ENCODE measurements around the gene RNF133. TPM values are rescaled to one million over a fixed set of nuclear protein-coding genes. Genes with fewer than 3 reads are reported as not detected.

RNF133 gene
- total and polyA plus RNA-seq, 10 of the 15 experiments (the other 5 are each of a cell fraction or from before 2014, with no cell fraction given): 0.05 TPM; not detected in 9

GRCh38 chr7:122689346-122690109 is 9.4 kb downstream of the RNF133 start:
- Histone ChIP-seq H3K27ac (ENCODE audit: control insufficient read depth, insufficient read depth) (no peak overlapping the region), H3K4me3 (no peak overlapping the region), H4K20me1 (ENCODE audit: control insufficient read depth, insufficient read depth) (no peaks in the 10 kb centered on the region), H3K4me2 (ENCODE audit: control insufficient read depth, insufficient read depth) (no peak overlapping the region), H3K4me1 (ENCODE audit: control insufficient read depth, insufficient read depth, low read length) (no peaks in the 10 kb centered on the region), H3K27me3 (replicated peaks in 1 of 2; ENCODE audit: control insufficient read depth in 2 of 2, insufficient read depth in 2 of 2, low read length in 1 of 2) (no peaks in the 10 kb centered on the region), H3K79me2 (ENCODE audit: control insufficient read depth, insufficient read depth, low read length) (no peaks in the 10 kb centered on the region), H3K9me3 (replicated peaks; ENCODE audit: control insufficient read depth, insufficient read depth, low read length) (no peaks in the 10 kb centered on the region), H2AFZ (ENCODE audit: control insufficient read depth, low read depth, low read length) (no peak overlapping the region), H3K36me3 (ENCODE audit: control insufficient read depth in 2 of 2, insufficient read depth in 2 of 2, low read length in 1 of 2) (no peaks in the 10 kb centered on the region), H3K9ac (ENCODE audit: control insufficient read depth, insufficient read depth, low read length) (no peak overlapping the region)
- ChIA-PET CTCF (interaction anchor here (0.5 to 3.3 kb wide), 14 partner anchors 10 to 720 kb away, joined by 3 to 16 read pairs (median 4); no protein-coding TSS in a partner anchor), RAD21 (ENCODE audit: unreplicated experiment) (interaction anchor here (0.7 to 1.6 kb wide), 7 partner anchors 10 to 678 kb away, joined by 3 to 4 read pairs (median 3); partner anchors contain the start of gene RNF133), SMC1A (ENCODE audit: uncharacterized antibody, unreplicated experiment) (interaction anchor here (0.6 to 4.7 kb wide), 12 partner anchors 20 to 680 kb away, joined by 3 to 17 read pairs (median 3); no protein-coding TSS in a partner anchor), POLR2A (no interaction called here)
- DNase-seq (ENCODE audit: low read depth, low spot score): no peak
- BruUV-seq (replicated peaks): no TSS peak
- FAIRE-seq: no peak
- 56% methylated on average over 13 of the region's 13 CpGs for WGBS (ENCODE audit: insufficient coverage, insufficient replicate concordance, low lambda C conversion rate, missing lambda C conversion rate)
- in situ Hi-C loops (cut with MboI) (no loop called here), intact Hi-C loops (cut with micrococcal nuclease; ENCODE audit: unreplicated experiment) (loop anchor here (5.0 to 10.0 kb wide), 3 partner anchors 365 to 675 kb away; no protein-coding TSS in a partner anchor)
- peak; percentile 55 for ATAC-seq
- TF ChIP-seq, protein P1, sequence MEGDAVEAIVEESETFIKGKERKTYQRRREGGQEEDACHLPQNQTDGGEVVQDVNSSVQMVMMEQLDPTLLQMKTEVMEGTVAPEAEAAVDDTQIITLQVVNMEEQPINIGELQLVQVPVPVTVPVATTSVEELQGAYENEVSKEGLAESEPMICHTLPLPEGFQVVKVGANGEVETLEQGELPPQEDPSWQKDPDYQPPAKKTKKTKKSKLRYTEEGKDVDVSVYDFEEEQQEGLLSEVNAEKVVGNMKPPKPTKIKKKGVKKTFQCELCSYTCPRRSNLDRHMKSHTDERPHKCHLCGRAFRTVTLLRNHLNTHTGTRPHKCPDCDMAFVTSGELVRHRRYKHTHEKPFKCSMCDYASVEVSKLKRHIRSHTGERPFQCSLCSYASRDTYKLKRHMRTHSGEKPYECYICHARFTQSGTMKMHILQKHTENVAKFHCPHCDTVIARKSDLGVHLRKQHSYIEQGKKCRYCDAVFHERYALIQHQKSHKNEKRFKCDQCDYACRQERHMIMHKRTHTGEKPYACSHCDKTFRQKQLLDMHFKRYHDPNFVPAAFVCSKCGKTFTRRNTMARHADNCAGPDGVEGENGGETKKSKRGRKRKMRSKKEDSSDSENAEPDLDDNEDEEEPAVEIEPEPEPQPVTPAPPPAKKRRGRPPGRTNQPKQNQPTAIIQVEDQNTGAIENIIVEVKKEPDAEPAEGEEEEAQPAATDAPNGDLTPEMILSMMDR (IDR thresholded peaks at IDR 0.05 in 2 of 3, conservative IDR thresholded peaks at IDR 0.05 in 1 of 3; ENCODE audit: control insufficient read depth in 2 of 3, extremely low read depth in 1 of 3, insufficient read depth in 1 of 3, low read depth in 3 of 3, low read length in 3 of 3): peak in 1 of 3 experiments; percentile 1; a peak in 1 of 6 replicates
- TF ChIP-seq ZSCAN29 (IDR thresholded peaks at IDR 0.05): no peak
- no peak for TF ChIP-seq REST (IDR thresholded peaks at IDR 0.05; ENCODE audit: low read depth, low read length)
- TF ChIP-seq HCFC1 (IDR thresholded peaks at IDR 0.05; ENCODE audit: low read length): no peak
- no peak for TF ChIP-seq JUNB (IDR thresholded peaks at IDR 0.05)
- no peak for TF ChIP-seq FOXK2 (IDR thresholded peaks at IDR 0.05)
- no peak for TF ChIP-seq TCF12 (IDR thresholded peaks at IDR 0.05; ENCODE audit: low read depth, low read length)
